ENCODE measurements around the gene PTGFRN. TPM values are rescaled to one million over a fixed set of nuclear protein-coding genes. Genes with fewer than 3 reads are reported as not detected.
"Not testable (repeated sequence)": the region's sequence is repeated elsewhere in the genome, so short reads cannot be mapped to it uniquely, and the experiment has no call there.

Gene PTGFRN
- 71.8 and 76.4 TPM in 2 replicates for total RNA-seq

- peak; percentile 52 for DNase-seq
Measured at GRCh38 chr1:116909512-116910378, at the start of gene PTGFRN. PTGFRN (plus strand) TSS chr1:116909916; CDS start chr1:116910204, 288 bp downstream.

GRCh38 chr1:116860167-116860566, 49.5 kb upstream of the PTGFRN start:
- DNase-seq, result not testable (repeated sequence)

DNA sequence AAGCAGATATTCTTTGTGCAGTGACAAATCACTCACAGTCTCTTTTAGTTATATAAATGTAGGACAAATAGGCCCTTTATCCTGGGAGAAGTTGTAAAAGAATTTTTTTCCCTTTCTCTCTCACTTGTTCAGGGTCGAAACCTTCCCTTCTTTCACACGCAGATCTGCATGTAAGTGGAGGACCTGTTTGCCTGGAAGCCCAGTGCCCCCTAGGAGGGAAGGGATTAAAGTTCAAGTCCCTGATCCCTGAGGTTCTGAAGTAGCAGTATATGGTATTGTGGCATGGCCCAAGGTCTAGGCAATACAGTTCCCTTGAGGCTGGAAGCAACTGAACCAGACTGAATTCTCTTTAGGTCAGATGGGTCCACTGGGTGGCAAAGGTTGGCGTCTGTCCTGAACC, 48.6 kb upstream of the PTGFRN start:
- DNase-seq, result no peak

DNA sequence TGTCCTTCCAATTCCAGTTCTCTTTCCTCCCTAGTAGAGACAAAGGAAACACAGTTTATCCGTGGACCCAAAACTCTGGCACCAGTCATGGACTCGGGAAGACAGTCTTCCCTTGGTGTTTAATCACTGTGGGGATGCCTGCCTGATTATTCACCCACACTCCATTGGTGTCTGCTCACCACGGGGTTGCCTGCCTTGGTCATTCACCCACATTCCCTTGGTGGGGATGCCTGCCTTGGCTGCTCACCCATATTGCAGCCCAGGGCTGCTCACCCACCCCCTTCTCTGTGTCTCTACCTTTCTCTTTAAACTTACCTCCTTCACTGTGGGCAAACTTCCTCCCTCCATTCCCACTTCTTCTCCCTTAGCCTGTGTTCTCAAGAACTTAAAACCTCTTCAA, 46.7 kb upstream of the PTGFRN start:
- not testable (repeated sequence) for DNase-seq

DNA sequence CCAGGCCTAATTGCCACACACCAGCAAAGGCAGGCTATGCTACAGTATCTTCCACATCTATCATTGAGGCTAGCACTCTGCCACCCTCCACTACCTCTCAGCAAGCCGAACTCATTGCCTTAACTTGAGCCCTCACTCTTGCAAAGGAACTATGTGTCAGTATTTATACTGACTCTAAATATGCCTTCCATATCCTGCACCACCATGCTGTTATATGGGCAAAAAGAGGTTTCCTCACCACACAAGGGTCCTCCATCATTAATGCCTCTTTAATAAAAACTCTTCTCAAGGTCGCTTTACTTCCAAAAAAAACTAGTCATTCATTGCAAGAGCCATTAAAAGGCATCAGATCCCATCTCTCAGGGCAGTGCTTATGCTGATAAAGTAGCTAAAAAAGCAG, 43.2 kb upstream of the PTGFRN start:
- not testable (repeated sequence) for DNase-seq

- no peak for DNase-seq
Measured at GRCh38 chr1:116868385-116868784, 41.3 kb upstream of the PTGFRN start.

DNA sequence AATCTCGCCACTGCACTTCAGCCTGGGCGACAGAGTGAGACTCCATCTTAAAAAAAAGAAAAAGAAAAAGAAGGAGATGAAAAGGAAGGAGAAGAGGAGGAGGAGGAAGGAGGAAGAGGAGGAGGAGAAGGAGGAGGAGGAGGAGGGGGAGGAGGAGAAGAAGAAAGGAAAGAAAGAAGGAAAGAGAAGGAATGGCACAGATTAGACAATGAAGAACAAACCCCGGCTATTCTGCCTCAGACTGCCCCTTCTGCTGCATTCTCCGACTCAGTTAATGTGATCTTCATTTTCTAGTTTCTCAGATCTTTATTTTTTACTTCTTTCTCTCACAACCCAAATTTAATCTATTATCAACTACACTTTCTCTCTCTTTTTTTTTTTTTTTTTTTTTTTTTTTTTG, 40.1 kb upstream of the PTGFRN start:
- DNase-seq, result no peak

- DNase-seq, result no peak
Measured at GRCh38 chr1:116870300-116870699, 39.4 kb upstream of the PTGFRN start.

DNA sequence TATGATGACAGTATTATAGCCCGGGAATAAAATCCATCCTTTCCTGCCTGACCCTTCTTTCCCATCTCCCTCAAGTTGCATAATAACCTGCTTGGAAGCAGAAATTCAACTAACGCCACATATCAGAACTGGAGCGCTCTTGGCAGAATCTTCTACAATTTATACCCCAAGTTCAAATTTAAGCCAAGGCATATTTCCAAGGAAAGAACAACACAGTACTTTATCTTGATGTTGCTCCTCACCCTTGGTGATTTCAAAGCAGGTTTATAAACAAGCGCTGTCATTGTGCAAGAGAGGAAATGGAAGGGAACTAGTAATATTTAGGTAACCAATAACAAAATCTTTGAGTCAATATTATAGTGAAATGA, 38.0 kb upstream of the PTGFRN start:
- no peak for DNase-seq

GRCh38 chr1:116873680-116874271, 35.9 kb upstream of the PTGFRN start:
- DNase-seq, result peak; percentile 27

DNA sequence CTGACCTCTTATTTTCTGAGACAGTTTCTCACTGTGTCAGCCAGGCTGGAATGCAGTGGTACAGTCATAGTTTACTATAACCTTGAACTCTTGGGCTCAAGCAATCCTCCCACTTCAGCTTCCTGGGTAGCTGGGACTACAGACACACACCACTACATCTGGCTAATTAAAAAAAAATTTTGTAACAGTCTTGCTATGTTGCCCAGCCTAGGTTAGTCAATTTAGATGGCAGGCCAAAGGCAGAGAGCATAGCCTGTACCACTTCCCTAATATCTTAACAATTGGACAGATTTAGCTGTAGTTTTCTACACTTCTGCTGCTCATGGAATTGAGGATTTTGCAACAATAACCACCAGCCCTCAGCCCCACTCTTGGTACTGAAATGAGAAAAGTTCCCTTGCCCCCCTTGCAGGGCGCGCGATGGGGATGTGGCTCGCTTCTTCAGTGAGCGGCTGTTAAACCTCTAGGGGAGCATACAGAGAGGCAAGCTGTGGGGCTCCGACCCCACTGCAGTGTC, 34.9 kb upstream of the PTGFRN start:
- no peak for DNase-seq

- no peak for DNase-seq
Measured at GRCh38 chr1:116875391-116875790, 34.3 kb upstream of the PTGFRN start.

DNA sequence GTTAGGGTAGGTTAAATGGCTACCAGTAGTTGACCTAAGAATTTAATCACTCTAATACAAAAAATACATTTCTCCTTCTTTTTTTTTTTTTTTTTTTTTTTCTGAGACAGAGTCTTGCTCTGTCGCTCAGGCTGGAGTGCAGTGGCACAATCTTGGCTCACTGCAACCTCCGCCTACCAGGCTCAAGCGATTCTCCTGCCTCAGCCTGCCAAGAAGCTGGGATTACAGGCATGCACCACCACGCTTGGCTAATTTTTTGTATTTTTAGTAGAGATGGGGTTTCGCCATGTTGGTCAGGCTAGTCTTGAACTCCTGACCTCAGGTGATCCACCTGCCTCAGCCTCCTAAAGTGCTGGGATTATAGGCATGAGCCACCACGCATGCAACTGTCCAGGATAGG, 33.8 kb upstream of the PTGFRN start:
- not testable (repeated sequence) for DNase-seq

DNA sequence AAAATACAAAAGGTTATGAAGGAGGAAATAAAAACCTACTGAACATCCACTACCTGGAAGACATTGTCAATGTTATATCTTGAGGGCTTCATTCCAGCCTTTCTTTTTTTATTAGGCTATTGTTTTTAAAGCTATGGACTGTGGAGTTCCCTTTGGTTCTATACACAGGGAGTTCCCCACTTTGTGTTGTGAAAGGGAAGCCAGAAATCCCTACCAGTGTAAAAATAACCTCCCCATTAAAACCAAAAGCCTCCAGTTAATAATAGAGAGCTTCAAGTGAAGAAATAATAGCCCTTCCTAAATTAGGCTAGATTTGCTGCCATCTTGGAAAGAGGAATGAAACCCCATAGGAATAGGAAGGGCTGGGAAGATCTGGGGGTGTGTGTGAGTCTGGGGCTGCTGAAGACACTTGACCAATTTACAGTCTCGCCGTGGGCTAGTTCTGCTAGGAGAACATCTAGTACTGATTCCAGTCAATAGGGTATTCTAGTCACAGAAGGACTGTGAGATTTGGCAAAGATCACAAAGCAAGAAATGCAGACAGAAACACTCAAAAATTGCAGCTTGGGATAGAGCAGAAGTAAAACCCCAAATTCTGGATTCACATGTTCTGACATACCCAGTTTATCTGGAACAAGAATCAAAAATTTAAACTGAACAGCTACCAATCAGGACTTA, 32.4 kb upstream of the PTGFRN start:
- peak; percentile 18 for DNase-seq

GRCh38 chr1:116878804-116879477, 30.8 kb upstream of the PTGFRN start:
- DNase-seq, result peak; percentile 75

DNA sequence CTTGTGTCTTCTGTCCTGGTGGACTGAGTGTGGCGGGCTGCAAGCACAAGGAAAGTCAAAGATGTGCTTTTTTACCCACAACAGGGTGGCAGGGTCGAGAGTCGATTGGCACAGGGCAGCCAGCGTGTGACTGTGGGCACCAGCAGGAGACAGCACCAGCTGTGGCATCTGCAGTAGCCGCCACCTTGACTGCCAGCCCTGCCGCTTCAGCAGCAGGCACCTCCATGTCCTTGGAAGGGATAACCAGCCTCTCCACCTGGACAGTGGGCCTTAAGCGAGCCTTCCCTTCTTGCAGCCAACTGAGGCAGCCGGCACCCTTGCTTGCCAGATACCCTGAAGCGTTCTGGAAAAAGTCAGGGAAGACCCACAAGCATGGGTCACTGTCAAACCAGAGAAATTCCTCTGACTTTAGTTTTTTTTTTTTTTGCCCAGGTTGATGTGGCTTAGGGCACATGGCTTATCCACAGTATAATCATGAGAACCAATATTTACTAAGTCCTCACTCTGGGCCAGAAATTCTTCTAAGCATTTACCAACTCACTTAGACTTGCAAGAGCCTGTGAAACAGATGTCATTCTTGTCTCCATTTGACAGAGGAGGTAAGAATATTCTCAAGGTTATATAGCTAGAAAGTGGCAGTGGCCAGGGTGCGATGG, 30.1 kb upstream of the PTGFRN start:
- DNase-seq, result no peak

DNA sequence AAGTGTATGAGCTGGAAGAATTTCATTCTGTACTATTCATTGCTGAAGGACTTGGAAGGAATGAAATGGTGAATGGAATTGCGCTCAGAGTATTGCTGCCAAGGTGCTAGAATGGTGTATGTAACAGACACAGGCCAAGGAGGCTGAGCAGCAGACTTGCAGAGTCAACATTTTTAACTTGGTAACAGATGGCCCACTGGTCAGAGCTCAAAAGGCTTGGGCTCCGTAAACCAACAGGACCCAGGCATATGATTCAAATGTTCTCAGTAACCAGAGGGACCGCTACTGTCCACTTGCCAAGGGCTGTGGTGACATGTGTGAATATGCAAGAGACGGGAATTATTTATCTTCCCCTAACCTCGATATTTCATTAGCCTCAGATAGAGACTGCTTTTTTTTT, 28.8 kb upstream of the PTGFRN start:
- no peak for DNase-seq

- DNase-seq, result peak; percentile 55
Measured at GRCh38 chr1:116881879-116882520, 27.7 kb upstream of the PTGFRN start.

DNA sequence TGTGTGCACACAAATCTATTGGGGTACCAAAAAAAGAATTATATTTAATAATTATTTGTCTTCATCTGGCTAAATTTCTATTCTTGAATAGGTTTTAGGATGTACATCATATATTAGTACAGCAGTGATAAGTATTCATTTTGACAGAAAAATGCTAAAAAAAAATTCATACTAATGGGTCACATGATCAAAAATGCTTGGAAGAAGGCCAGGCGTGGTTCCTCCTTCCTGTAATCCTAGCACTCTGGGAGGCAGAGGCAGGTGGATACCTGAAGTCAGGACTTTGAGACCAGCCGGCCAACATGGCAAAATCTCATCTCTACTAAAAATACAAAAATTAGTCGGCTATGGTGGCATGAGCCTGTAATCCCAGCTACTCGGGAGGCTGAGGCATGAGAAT, 26.9 kb upstream of the PTGFRN start:
- no peak for DNase-seq

GRCh38 chr1:116886291-116886878, 23.3 kb upstream of the PTGFRN start:
- DNase-seq, result peak; percentile 84

GRCh38 chr1:116887212-116887611, 22.5 kb upstream of the PTGFRN start:
- no peak for DNase-seq
